ENCODE measurements around the gene PRSS21.
A peak's percentile ranks its signal among the peaks of the same experiment; 100 is the strongest.

Gene PRSS21

DNA sequence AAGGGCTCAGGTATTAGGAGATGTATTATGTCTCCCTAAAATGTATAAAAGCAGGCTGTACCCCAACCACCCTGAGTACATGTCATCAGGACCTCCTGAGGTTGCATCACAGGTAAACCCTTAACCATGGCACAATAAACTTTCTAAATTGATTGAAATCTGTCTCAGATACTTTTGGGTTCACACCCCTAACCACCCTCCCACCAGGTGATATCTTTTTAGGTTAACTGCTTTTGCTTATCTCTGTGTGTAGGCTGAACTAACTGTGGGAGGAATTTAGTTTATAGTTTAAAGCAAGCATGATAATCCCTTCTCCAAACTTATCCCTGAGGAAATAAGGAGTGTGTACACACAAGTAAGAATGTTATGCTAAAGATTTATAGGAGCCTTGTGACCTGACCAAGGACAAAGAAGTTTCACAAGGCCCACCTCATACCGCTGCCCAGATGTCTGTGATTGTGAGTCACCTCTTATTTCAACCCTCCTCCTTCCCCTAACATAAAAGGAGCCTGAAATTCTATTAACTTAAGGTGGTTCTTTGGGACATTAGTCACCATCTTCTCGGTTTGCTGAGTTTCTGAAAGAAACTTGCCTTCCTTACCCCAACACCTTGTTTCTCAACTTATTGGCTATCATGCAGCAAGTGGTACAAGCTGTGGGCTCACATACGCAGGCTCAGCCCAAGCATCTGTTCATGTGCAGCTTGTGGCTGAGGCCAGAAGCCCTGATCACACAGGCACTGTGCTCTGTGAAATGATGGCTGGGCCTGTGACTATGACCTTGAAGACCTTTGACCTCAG lies 29.7 kb downstream of the PRSS21 start:
- no peak for DNase-seq

DNA sequence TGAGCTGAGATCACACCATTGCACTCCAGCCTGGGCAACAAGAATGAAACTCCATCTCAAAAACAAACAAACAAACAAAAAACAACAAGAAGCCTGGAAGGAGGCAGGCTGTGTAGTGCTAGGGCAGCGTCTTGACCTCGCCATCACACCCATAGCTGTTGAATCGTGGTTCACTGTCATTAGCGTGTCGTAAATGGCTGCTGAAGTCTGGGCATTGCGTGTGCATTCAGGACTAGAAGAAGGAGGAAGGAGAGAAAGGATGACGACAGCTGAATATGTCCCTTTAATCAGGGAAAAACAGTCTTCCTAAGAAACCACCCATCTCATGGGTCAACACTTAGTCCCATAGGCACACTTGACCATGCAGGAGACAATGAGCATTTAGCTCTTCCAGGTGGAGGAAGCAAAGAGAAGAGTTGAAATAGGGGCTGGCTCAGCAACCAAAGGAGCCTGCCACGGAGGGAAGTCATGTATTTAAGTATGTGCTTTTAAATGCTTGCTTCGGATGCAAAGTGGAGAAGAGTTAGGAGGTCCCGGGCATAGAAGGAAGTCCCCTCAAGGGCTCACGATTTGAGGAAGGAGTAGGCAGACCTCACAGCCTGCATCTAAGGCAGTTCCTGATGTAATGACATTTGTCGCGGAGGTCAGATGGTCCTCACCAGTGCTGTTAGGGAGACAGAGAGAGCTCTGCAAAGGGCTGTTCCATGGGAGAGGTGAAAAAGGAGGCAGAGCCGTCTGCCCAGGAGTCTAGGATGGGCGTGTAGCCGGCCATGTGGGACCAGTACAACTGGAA lies 32.1 kb downstream of the PRSS21 start:
- no peak for DNase-seq

- DNase-seq, result no peak
Measured at GRCh38 chr16:2852003-2852730, 35.1 kb downstream of the PRSS21 start.

- DNase-seq, result no peak
Measured at GRCh38 chr16:2852731-2853507, 35.9 kb downstream of the PRSS21 start.

GRCh38 chr16:2853531-2854073 lies 36.6 kb downstream of the PRSS21 start:
- no peak for DNase-seq

GRCh38 chr16:2854700-2855309 lies 37.8 kb downstream of the PRSS21 start:
- peak; percentile 29 for DNase-seq

DNA sequence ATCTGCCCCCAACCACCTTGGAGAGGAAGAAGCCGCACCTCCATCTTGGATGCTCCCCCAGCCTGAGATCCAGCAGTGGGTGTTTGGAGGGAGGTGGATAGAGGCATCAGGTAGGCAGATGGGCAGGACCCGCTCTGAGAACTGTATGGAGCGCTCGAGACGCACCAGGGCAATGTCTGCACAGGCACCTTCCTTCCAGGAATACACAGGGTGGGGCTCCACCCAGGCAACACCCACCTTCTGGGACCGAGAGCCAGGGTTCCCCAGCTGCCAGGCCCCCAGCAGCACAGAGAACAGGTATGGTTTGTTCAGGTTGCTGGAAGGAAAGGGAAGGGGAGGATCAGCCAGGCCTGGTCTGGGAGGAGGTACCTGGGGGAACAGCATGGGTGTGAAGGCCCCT lies 38.5 kb downstream of the PRSS21 start:
- no peak for DNase-seq

DNA sequence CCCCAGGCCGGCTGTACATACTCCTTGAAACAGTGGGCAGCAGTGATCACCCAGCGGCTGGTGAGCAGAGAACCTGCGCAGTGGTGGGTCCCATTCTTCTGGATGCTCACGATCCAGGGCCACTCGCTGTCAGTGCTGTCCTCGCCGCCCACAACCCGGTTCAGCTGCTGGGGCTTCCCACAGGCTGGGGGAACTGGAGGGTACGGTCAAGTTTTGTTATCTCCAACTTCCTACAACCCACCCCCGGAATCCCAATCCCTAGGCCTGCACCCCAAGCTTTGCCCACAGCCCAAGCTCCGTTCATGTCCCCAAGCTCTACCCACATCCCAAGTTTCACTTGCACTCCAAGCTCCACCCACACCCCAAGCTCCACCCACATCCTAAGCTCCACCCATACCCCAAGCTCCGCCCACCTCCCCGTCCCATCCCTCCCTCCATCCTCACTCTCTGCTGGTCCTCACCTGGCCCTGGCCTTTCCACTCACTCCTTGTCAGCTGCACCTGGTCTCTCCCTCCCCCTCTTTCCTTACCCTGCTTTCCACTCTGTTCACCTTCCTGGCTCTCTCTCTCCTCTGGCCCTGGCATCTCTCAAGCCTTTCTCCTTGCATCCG lies 39.1 kb downstream of the PRSS21 start:
- DNase-seq, result no peak

DNA sequence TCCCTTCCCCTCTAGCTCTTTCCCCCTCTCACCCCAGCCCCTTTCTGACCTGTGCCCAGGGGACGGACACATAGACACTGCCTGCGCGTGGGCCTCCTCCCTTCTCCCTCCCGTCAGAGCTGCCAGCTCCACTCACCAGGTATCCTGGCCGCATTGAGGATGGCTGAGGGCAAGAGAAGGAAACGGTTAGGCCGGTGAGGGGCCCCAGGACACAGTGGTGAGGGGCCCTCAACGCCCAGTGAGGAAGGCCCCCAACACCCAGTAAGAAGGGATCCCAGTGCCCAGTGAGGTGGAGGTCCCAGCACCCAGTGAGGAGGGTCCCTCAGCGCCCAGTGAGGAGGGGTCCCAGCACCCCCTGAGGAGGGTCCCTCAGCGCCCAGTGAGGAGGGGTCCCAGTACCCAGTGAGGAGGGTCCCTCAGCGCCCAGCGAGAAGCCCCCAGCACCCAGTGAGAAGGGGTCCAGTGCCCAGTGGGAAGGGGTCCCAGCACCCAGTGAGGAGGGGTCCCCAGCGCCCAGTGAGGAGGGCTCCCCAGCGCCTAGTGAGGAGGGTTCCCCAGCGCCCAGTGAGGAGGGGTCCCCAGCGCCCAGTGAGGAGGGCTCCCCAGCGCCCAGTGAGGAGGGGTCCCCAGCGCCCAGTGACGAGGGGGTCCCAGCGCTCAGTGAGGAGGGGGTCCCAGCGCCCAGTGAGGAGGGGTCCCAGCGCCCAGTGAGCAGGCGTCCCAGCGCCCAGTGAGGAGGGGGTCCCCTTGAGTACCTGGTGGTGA lies 39.8 kb downstream of the PRSS21 start:
- DNase-seq, result no peak

DNA sequence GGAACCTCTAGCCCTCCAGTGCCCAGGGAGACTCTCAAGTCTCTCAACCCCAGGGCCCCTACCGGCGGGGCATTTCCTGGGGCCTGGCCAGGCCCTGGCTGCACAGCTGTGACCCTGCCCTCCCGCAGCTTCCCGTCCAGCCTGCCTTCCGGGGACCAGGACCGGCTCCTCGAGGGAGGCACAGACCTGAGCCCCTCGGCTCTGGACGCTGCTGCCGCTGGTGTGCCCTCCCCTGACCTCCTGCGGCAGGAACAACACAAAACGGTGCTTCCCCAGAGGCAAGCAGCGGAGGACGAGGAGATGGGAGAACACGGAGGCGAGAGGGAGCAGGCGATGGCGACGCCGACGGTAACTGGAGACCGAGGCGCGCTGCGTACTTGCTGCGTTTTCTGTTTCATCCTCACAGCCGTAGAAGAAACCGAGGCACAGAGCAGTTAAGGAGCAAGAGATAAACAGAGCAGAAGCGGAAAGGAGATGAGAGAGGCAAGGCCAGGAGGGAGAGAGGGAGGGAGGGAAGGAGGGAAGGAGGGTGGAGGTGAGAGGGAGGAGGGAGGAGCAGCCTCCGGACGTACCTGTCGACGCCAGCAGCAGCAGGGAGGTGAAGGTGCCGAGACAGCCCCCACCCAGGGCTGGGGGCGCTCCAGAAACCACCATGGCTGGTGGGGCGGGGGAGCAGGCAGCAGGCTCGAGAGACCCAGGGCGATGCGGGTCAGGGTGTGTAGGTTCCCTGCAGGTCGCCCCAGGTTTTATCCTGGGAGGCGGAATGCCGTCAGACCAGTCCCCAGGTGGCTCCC lies 40.6 kb downstream of the PRSS21 start, which contains the start of gene PRSS22:
Gene PRSS22 (minus strand): TSS at position 720 of the 794 bp plus-strand sequence. CDS start 66 bp downstream, at position 654.
- no peak for DNase-seq

- DNase-seq, result no peak
Measured at GRCh38 chr16:2858245-2859025, 41.4 kb downstream of the PRSS21 start.

GRCh38 chr16:2859686-2860265 lies 42.7 kb downstream of the PRSS21 start:
- no peak for DNase-seq

GRCh38 chr16:2860826-2861567 lies 44.0 kb downstream of the PRSS21 start:
- no peak for DNase-seq

- DNase-seq, result no peak
Measured at GRCh38 chr16:2865651-2866050, 48.6 kb downstream of the PRSS21 start.

DNA sequence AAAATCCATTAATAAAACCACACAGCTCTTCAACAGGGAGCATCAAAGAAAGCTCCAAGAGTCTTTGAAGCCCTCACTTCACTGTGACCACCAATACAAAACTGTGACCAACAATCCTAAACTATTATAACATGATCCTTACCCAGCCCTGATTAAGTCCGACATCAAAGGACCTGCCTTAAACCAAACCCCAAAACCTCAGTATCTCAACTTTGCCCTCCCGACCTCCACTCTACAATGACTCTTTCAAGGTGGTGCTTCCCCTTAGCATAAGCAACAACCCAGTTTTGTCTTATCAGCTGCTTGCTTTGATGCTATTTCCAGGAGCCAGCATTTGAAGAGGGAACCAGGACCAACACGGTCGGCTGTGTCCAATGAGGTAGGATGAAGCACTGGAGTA lies 49.4 kb downstream of the PRSS21 start:
- DNase-seq, result no peak

DNA sequence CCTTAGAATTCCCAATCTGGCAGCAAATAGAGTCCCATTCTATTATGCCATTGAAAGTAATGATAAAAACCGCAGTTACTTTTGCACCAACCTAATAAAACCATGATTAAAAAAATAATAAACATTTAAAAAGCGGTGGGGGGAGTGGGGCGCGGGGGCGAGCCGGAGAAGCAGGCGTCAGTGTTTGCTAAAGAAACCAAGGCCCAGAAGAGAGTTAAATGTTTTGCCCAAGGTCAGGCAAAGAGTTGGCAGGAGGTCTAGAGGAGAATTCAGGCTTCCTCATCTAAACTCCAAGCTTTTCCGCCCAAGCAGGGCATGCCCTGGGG lies 50.6 kb downstream of the PRSS21 start:
- DNase-seq, result no peak

GRCh38 chr16:2867987-2868789 lies 51.2 kb downstream of the PRSS21 start:
- DNase-seq, result peak; percentile 97
